ENCODE measurements around the gene GLRA2.

DNA sequence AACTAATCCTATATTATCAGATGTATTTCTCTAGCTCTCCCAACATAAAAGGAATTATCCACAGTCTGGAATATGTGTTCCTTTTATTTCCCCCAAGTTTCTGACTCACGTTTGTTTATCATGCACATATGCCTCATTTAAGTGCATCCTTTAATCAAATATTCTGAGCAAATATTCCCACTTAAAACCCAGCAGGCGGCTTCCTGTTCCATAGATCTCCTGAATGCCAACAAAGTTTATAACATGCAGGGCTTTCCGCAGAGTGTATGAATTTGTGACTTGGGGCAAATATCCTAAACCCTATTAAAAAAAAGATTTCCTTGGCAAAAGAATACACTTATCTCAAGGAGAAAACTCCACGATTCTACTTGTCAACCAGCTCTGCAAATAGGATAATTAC is 16.9 kb downstream of the GLRA2 start:
- TF ChIP-seq, protein P1, sequence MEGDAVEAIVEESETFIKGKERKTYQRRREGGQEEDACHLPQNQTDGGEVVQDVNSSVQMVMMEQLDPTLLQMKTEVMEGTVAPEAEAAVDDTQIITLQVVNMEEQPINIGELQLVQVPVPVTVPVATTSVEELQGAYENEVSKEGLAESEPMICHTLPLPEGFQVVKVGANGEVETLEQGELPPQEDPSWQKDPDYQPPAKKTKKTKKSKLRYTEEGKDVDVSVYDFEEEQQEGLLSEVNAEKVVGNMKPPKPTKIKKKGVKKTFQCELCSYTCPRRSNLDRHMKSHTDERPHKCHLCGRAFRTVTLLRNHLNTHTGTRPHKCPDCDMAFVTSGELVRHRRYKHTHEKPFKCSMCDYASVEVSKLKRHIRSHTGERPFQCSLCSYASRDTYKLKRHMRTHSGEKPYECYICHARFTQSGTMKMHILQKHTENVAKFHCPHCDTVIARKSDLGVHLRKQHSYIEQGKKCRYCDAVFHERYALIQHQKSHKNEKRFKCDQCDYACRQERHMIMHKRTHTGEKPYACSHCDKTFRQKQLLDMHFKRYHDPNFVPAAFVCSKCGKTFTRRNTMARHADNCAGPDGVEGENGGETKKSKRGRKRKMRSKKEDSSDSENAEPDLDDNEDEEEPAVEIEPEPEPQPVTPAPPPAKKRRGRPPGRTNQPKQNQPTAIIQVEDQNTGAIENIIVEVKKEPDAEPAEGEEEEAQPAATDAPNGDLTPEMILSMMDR (IDR thresholded peaks at IDR 0.05), result no peak
- TF ChIP-seq EZH2phosphoT487 (IDR thresholded peaks at IDR 0.05; ENCODE audit: borderline replicate concordance, low read depth) (no peak), EP300 (IDR thresholded peaks at IDR 0.05; ENCODE audit: borderline replicate concordance in 1 of 2, low read depth in 1 of 2, low read length in 1 of 2) (no peak), GATA2 (CRISPR knock-in tag; IDR thresholded peaks at IDR 0.05) (no peak), GABPA (IDR thresholded peaks at IDR 0.05; ENCODE audit: low read depth) (no peak), YY1 (IDR thresholded peaks at IDR 0.05; ENCODE audit: low read depth) (no peak)
